Measurements from ENCODE around the gene ATG14.
"Not testable (repeated sequence)": the region's sequence is repeated elsewhere in the genome, so short reads cannot be mapped to it uniquely, and the experiment has no call there.

ATG14 gene

GRCh38 chr14:55433880-55434804 lies 22.5 kb upstream of the ATG14 start:
- no peak for DNase-seq (ENCODE audit: low read depth in 4 of 4, low spot score in 1 of 4)

- DNase-seq (ENCODE audit: low read depth in 4 of 4, low spot score in 1 of 4) = no peak
These were observed 21.0 kb upstream of the ATG14 start for GRCh38 chr14:55432628-55433027.

GRCh38 chr14:55430024-55430690 lies 18.5 kb upstream of the ATG14 start:
- DNase-seq (ENCODE audit: low read depth in 4 of 4, low spot score in 1 of 4) = peak in 1 of 4 experiments; percentile 15

- no peak for DNase-seq (ENCODE audit: low read depth in 4 of 4, low spot score in 1 of 4)
These were observed 15.8 kb upstream of the ATG14 start for GRCh38 chr14:55427439-55427838.

GRCh38 chr14:55426891-55427290 lies 15.3 kb upstream of the ATG14 start:
- no peak for DNase-seq (ENCODE audit: low read depth in 4 of 4, low spot score in 1 of 4)

- DNase-seq (ENCODE audit: low read depth in 4 of 4, low spot score in 1 of 4) = no peak
These were observed 13.5 kb upstream of the ATG14 start for GRCh38 chr14:55425091-55425490.

GRCh38 chr14:55423969-55424368 lies 12.3 kb upstream of the ATG14 start:
- no peak for DNase-seq (ENCODE audit: low read depth in 4 of 4, low spot score in 1 of 4)

GRCh38 chr14:55422338-55422737 lies 10.7 kb upstream of the ATG14 start:
- DNase-seq (ENCODE audit: low read depth in 4 of 4, low spot score in 1 of 4) = not testable (repeated sequence)

- DNase-seq (ENCODE audit: low read depth in 4 of 4, low spot score in 1 of 4) = no peak
These were observed 8.0 kb upstream of the ATG14 start for GRCh38 chr14:55419663-55420062.

- DNase-seq (ENCODE audit: low read depth in 4 of 4, low spot score in 1 of 4) = no peak
These were observed 6.8 kb upstream of the ATG14 start for GRCh38 chr14:55418411-55418810.

- no peak for DNase-seq (ENCODE audit: low read depth in 4 of 4, low spot score in 1 of 4)
These were observed 6.3 kb upstream of the ATG14 start for GRCh38 chr14:55417955-55418354.

- no peak for DNase-seq (ENCODE audit: low read depth in 4 of 4, low spot score in 1 of 4)
These were observed 5.2 kb upstream of the ATG14 start for GRCh38 chr14:55416866-55417265.

GRCh38 chr14:55414551-55414950 lies 2.9 kb upstream of the ATG14 start:
- DNase-seq (ENCODE audit: low read depth in 4 of 4, low spot score in 1 of 4) = no peak

- DNase-seq (ENCODE audit: low read depth in 4 of 4, low spot score in 1 of 4) = no peak
These were observed 1.0 kb upstream of the ATG14 start for GRCh38 chr14:55412676-55413075.

GRCh38 chr14:55410876-55411275 lies 754 bp downstream of the ATG14 start:
- DNase-seq (ENCODE audit: low read depth in 4 of 4, low spot score in 1 of 4) = no peak

- DNase-seq (ENCODE audit: low read depth in 4 of 4, low spot score in 1 of 4) = no peak
These were observed 7.3 kb downstream of the ATG14 start for GRCh38 chr14:55404173-55404854.

GRCh38 chr14:55401751-55402150 lies 9.9 kb downstream of the ATG14 start:
- DNase-seq (ENCODE audit: low read depth in 4 of 4, low spot score in 1 of 4) = no peak

- no peak for DNase-seq (ENCODE audit: low read depth in 4 of 4, low spot score in 1 of 4)
These were observed 11.8 kb downstream of the ATG14 start for GRCh38 chr14:55399852-55400251.

GRCh38 chr14:55399183-55399582 lies 12.4 kb downstream of the ATG14 start:
- no peak for DNase-seq (ENCODE audit: low read depth in 4 of 4, low spot score in 1 of 4)

- no peak for DNase-seq (ENCODE audit: low read depth in 4 of 4, low spot score in 1 of 4)
These were observed 13.0 kb downstream of the ATG14 start for GRCh38 chr14:55398679-55399078.

GRCh38 chr14:55389330-55389729 lies 22.3 kb downstream of the ATG14 start:
- DNase-seq (ENCODE audit: low read depth in 4 of 4, low spot score in 1 of 4) = no peak

GRCh38 chr14:55388160-55388559 lies 23.5 kb downstream of the ATG14 start:
- no peak for DNase-seq (ENCODE audit: low read depth in 4 of 4, low spot score in 1 of 4)

Measured in stimulated activated CD4-positive, alpha-beta T cell treated with anti-CD3 and anti-CD28 coated beads, Interleukin-1b, Interleukin-23, amount 100 ng/mL, for 24 hours (primary cell).